Left kidney (tissue), 2 donors: Measurements from ENCODE around the gene NTRK2. TPM values are rescaled to one million over a fixed set of nuclear protein-coding genes. Genes with fewer than 3 reads are reported as not detected.

Experiments used
- DNase-seq: peaks from one replicate; pipeline ENCODE4 v3.0.0-alpha.2; 2013
- polyA plus RNA-seq: library from polyadenylated mRNA; unstranded; fragments of 120-200 nt; gene quantifications from one replicate; pipeline ENCODE4 v1.2.1, GENCODE V29; 2013; ENCODE audit not compliant: insufficient read length

The NTRK2 gene
- polyA plus RNA-seq, 1 donor = 105 TPM

GRCh38 chr9:84939774-84940173, 270.2 kb downstream of the NTRK2 start:
- DNase-seq = no peak

DNA sequence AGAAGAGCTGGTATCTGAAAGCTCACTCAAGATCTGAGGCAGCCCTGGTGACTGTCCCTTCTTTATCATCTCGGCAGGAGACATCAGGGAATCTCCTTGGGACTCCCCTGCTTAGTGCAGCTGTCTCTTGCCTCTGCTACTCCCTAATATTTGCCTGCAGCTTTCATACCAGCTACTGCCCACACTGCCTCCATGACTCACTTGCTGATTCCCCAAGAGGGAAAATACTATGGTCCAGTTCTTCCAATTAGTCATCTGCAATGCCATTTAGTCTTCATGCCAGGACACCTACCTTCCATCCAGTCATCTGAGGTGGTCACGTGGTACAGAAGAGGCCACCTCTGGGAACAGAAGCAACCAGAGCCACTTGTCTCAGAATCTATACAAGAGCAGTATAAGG, 270.8 kb downstream of the NTRK2 start:
- DNase-seq = no peak

GRCh38 chr9:84941792-84942191, 272.3 kb downstream of the NTRK2 start:
- DNase-seq = no peak

DNA sequence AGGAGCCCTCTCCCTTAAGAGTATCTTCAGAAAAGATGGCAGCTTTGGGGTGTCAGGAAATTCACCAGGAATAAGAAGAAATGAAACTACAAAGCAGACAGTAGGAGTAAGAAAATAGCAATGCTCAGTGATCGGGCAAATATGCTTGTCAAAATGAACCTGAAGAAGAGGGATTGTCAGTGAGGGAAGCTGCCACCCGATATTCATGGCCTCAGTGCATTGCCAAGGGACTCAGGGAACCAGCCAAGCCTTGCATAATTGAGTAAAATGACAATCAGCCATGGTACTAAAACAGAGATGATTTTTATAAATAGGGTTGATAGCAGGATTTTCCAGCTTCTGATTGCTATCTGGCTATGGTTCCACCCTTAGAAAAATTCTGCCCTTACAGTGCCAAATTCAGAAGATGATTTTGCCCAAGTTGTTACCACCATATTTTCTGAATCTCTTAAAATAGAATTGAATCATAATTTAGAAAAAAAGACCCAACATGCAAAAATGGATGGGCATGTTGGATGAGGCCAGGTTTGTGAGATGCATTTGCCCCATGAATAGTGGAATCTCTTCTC, 274.0 kb downstream of the NTRK2 start:
- DNase-seq = no peak

DNA sequence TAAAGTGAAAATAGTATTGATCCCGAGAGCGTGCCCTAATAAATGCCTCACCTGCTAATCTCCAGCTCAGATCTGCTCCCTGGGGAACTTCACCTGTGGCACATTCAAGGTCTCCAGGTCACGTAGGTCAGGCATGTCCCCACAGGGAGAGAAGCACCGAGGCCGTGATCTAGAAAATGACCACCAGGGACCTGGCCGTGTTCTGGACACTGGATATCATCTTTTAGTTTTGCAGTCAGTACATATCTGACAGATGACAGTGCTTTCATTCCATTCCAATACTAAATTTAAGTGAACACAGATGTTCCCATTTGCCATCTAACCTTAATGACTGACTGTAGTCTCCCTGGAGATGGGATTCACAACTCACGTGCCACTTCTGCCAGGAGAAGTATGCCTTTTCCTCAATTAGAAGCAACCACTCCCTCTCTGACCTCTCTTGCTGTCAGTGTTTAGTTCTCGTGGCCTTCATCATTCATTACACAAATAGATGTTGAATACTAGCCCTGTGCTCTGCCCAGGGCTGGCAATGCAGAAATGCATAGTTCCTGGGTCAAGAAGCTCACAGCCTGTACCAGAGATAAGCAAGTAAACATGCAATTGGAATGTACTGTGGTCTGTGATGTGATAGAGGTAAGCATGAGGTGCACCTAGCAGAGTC, 276.5 kb downstream of the NTRK2 start:
- no peak for DNase-seq

DNA sequence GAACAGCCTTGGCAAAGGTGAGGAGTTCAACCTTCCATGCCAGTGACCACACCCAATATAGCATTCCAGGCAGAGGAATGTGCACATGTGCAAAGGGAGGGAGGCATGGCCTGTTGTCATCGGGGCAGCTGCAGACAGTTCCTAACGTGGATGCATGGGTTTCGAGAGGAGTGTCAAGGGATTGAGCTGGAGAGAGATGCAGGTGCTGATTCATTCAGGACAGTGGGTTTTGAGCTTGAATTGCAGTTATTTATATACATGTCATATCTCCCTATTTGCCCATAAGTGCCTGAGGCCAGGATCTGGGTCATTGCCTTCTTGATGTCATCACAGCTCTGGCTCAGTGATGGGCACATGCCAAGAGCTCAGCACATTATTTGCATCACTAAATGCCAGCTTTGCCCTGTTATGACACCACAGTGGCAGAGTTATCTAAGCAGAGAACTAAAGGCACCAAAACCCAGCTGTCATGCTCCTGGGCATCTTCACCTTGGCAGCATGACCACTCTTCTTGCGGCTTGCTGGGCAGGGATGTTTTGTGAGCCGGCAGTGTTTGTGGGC, 278.0 kb downstream of the NTRK2 start:
- no peak for DNase-seq

GRCh38 chr9:84949258-84949657, 279.7 kb downstream of the NTRK2 start:
- DNase-seq = no peak

GRCh38 chr9:84949971-84950370, 280.4 kb downstream of the NTRK2 start:
- no peak for DNase-seq

DNA sequence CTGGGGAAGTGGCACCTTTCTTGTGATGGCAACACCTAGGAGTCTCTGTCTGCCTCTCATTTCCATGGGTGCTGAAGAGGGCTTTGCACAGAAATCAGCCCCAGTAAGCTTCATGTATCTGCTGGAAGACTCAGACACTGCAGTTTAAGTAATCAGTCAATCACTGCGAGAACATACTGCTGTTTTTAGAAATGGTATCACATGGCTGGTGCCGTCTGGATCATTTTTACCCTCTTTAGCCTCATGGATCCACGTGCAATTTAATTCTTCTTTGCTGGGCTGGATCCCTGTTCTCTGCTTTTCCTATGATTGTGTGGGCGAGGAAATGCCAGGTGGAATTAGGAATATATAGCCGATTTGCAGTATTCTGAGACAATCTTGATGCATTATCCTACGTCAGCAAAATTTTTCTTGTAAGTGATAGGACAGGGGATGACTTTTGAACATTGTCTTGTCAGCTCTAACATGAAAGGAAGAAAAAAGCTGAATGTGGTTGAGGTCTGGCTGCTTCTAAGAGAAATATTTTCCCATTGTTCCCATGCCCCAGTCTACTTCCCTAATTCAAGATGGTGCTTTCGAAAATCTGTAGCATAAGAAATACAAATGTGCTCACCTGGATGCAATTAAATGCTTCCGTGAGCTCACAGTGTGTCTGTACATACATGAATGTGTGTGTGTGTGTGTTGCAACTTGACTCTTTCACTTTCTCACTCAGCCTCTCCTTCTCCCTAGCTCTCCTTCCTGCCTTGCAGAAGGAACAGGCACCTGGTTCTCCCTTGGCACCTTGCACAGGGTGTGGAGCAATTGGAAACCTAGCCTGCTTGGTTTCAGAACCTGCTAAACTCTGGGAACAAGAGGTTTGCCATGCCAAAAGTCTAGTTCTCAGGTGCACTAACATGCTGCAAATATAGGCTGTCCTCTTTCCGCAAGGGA, 281.6 kb downstream of the NTRK2 start:
- DNase-seq = no peak

DNA sequence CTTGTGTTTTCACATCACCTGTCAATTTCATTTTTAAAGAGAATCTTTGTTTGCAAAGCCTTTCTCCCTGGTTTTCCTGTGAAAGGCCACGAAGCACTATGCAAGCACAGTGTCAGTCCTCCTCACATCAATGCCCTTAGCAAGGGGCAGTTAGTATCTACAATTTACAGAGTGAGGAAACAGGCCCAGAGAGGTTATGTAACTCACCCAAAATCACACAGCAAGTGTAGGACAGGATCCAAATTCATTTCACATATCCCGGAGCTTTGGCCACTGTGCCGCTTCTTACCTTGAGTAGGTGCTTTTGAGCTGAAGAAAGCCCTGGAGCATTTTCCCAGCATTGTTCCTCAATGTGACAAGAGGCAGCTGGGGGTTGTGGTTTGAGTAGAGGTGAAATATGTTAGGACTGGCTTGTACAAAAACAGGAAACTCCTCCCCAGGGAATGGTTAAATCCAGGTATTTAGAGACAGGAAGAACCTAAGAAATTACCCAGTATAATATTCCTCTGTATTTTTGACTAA, 283.8 kb downstream of the NTRK2 start:
- no peak for DNase-seq

GRCh38 chr9:84953797-84954705, 284.5 kb downstream of the NTRK2 start:
- DNase-seq = peak; percentile 81

DNA sequence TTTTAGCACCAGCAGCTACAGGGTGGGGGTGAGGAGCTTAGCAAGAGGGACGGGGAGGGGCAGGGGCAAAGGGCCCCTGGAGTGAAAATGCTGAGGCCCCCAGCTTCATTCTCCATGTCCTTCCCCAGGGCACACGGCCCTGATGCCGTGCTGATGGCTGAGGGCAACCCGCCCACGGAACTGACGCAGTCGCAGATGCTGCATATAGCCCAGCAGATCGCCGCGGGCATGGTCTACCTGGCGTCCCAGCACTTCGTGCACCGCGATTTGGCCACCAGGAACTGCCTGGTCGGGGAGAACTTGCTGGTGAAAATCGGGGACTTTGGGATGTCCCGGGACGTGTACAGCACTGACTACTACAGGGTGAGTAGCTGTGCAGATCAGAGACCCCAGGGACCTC, 285.6 kb downstream of the NTRK2 start:
- DNase-seq = no peak

GRCh38 chr9:84955971-84956370, 286.4 kb downstream of the NTRK2 start:
- no peak for DNase-seq

DNA sequence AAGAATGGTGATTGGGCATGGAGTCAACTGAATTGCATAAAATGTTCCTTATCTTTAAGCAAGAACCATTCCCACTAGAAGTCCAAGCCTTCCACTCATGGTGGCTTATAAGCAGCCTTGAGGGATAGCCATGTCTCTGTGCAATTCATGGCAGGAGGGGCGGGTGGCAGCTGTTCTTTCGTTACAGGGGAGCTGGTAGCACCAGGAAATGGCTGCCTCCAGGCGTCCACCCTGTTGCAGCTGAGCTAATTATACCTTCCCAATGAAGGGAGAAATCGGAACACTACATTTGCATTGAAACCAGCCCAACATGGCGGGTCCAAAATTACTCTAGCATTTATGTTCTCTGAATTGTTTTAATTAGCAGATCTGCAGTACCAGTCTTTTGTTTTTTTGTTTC, 289.8 kb downstream of the NTRK2 start:
- DNase-seq = no peak

DNA sequence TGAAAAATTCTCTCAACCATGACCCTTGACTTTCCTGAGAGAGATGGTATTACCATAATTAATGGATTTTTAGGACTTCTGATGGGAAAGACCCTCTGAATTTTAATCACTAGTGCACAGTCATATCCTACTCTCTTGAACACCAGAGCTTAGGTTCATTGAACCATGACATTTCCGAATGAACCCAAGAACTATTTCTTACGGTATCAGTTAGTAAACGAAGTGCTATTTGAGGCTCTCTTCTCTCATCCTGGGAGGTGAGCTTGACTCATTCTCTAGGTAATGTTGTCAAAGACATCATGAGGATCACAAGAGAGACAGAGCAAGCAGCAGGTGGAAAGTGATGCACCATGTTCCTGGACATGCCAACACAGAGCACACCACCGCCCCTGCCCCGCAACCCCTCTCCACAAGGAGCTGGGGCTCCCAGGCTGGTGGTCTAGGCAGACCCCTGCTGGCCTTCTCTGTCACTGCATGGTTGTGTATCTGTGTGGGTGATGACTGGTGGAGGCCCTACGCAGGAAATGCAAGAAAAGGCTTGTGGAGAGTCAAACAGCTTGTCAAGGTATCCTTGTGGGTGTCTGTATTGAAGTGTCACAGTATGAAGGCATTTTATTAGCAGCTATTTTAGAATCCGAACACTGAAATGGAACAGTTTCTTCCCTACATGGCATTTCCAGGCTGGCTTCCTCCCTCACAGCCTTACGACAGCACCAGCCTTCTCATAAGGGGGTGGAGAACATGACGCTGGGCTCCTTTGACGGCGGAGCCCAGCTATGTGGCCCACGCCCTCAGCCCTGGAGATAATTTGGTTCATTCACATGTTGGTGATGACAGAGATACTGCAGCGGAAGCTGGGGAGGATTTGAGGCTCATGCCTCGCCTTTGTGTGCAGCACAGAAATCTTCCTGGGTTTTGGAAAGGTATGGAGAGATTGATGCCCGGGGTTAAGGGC, 297.6 kb downstream of the NTRK2 start:
- DNase-seq = no peak

DNA sequence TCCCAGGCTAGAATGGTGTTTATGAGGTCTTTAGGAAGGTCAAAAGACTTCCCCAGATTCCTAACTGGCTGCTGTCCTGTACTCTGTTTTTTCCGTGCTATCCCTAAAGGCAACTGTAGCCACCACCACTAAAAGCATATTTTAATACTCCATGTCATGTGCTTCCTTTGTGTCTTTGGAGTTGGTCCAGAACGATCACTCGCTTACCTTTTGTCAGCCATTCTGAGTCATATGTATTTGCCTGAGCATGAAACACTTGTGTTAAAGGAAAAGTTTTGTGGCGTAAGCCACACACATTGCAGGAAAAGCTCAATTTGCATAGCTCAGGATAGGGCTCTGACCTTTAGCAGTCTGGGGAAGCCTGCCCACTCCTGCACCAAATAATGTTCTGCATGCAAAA, 299.6 kb downstream of the NTRK2 start:
- DNase-seq = no peak

- DNase-seq = no peak
These were observed 300.2 kb downstream of the NTRK2 start for GRCh38 chr9:84969736-84970135.

DNA sequence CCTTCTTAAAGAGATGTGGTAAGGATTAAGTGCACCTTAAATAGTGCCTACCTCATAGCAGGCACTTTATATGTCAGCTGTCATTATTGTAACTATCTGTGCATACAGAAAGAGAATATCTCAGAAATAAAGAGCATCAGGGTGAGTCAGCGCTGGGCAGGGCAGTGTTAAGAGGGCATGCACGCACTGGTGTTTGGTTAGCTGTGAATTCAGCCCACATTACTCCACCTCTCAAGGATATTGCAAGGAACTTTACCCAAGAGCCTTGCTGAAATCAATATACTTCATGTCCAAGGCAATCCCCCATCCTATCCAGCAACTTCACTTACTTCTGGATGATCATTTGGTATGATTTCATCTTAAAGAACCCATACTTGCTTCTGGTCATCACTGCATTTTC, 300.9 kb downstream of the NTRK2 start:
- no peak for DNase-seq

- DNase-seq = no peak
These were observed 302.0 kb downstream of the NTRK2 start for GRCh38 chr9:84971571-84971970.

DNA sequence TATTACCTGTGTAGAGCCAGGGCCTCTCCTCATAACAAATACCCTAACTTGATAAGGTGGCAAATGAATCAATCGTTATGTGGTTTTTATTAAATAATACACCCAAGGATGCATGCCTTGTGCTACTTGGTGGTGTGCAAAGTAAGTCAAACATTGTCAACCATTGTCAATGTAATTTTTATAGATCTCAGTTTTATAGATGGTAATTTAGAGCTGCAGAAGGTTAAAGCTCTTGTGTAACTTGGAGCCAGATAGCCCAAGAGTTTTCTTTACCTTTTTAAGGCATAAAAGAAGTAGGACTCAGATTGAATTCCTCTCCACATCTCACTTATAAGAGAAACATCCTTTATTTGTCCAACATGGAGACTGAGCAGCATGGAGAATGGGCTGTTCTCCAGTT, 304.7 kb downstream of the NTRK2 start:
- DNase-seq = no peak
